ENCODE results near the gene CLCN6. TPM values are rescaled to one million over a fixed set of nuclear protein-coding genes. Genes with fewer than 3 reads are reported as not detected.

The CLCN6 gene
- total RNA-seq, 4 donors from 2014 or later: 24.3 to 30.3 (median 25.6) TPM

DNA sequence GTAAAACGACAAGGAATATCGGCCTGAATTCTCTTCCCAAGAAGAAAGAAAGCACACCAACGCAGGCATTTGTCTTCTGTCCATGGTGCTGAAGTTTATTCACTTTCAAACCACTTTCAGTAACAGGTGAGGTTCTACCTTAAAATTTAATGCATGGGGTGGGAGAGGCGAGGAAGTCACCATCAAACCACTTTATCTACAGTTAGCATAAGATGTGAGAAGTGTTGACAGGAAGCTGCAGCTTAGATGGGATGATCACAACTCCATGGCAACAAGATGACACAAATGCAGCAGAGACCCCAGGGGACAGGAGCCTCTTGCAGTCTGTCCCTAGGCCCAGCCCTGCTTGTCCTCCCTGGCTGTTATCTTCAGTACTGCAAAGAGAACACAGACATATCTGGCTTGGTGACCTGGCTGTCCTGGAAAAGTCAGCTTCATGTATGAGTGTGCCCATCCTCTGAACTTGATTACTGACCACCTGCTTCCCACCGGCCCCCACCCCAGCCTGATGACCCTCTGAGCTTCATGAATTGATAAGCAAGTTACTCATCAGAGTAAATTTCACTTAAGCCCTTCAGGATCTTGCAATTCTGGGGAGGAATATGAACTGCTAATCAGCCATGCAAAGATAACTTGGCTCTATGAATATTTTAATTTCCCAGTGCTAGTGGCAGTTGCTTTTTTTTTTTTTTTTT, 39.8 kb downstream of the CLCN6 start:
- no peaks in the 10 kb centered on the region for H3K9me3 ChIP-seq
- H3K27ac ChIP-seq: no peak overlapping the region
- TF ChIP-seq EP300 (IDR thresholded peaks at IDR 0.05) (no peak), POLR2A (IDR thresholded peaks at IDR 0.05) (no peak)
- TF ChIP-seq, protein P1, sequence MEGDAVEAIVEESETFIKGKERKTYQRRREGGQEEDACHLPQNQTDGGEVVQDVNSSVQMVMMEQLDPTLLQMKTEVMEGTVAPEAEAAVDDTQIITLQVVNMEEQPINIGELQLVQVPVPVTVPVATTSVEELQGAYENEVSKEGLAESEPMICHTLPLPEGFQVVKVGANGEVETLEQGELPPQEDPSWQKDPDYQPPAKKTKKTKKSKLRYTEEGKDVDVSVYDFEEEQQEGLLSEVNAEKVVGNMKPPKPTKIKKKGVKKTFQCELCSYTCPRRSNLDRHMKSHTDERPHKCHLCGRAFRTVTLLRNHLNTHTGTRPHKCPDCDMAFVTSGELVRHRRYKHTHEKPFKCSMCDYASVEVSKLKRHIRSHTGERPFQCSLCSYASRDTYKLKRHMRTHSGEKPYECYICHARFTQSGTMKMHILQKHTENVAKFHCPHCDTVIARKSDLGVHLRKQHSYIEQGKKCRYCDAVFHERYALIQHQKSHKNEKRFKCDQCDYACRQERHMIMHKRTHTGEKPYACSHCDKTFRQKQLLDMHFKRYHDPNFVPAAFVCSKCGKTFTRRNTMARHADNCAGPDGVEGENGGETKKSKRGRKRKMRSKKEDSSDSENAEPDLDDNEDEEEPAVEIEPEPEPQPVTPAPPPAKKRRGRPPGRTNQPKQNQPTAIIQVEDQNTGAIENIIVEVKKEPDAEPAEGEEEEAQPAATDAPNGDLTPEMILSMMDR (IDR thresholded peaks at IDR 0.05): no peak
- no peaks in the 10 kb centered on the region for H3K4me1 ChIP-seq
- H3K36me3 ChIP-seq: peaks cover 0 to 76% (median 7%) of the 10 kb centered on the region in 3 donors
- 41 to 46% methylated on average over 5 of the region's 5 CpGs for WGBS, 2 donors
- no peaks in the 10 kb centered on the region for H3K27me3 ChIP-seq
- DNase-seq (ENCODE audit: low spot score in 2 of 2): no peak
- no peak overlapping the region for H3K4me3 ChIP-seq

DNA sequence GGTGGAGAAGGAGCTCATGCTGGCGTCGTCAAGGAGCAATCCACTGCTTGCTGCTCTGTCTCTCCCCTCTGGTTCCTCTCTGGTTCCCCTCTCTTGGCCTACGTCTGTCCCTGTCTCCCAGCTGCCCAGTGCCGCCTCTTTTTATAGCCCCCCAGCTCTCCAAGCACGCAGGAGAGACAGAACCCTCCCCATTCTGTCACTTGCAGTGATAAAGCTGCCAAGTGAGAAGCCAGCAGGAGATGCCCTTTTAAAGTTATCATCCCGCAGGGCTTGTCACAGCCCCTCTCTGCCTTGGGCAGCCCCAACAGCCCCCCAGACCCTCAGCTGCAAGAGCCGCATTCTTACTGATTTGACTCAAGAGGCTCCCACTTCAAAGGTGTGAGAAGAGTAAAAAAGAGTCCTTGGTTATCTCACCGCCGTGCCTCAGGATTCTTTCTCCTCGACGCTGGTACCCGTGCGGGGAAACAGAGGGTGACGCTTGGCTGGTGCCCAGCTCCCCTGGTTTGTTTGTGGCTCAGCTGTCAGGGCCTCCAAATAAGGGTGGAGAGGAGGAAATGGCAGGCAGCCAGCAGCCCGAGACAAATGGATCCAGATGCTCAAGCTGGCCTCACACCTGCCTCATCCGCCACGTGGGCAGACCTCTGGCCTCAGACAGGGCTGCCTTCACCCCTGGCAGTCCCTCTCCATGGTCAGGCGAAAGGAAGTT, 41.8 kb downstream of the CLCN6 start, which contains the start of gene NPPA:
NPPA (minus strand) TSS at position 117 of the 706 bp plus-strand sequence; CDS start at position 18, 99 bp downstream.
- WGBS, 2 donors: 49 to 52% methylated on average over 18 of the region's 18 CpGs
- no peaks in the 10 kb centered on the region for H3K9me3 ChIP-seq
- no peak within 1 kb of the TSS for H3K4me3 ChIP-seq
- no peak within 1 kb of the TSS for H3K27ac ChIP-seq
- no peak for DNase-seq (ENCODE audit: low spot score in 2 of 2)
- H3K36me3 ChIP-seq: peaks cover 0 to 56% (median 0%) of the 10 kb centered on the region in 3 donors
- no peaks in the 10 kb centered on the region for H3K4me1 ChIP-seq
- H3K27me3 ChIP-seq: peaks cover 0 to 4% of the 10 kb centered on the region in 2 donors
- TF ChIP-seq, protein P1 (IDR thresholded peaks at IDR 0.05): no peak
- TF ChIP-seq POLR2A (IDR thresholded peaks at IDR 0.05) (no peak), EP300 (IDR thresholded peaks at IDR 0.05) (no peak)

GRCh38 chr1:11848373-11848700, 42.3 kb downstream of the CLCN6 start:
- Histone ChIP-seq H3K36me3 (peaks cover 0 to 51% (median 0%) of the 10 kb centered on the region in 3 donors), H3K27me3 (peaks cover 0 to 9% of the 10 kb centered on the region in 2 donors), H3K4me3 (no peak overlapping the region), H3K9me3 (no peaks in the 10 kb centered on the region), H3K4me1 (no peaks in the 10 kb centered on the region), H3K27ac (no peak overlapping the region)
- no peak for DNase-seq (ENCODE audit: low spot score in 2 of 2)
- 42 to 64% methylated on average over 9 of the region's 9 CpGs for WGBS, 2 donors
- no peak for TF ChIP-seq POLR2A (IDR thresholded peaks at IDR 0.05)
- TF ChIP-seq, protein P1 (IDR thresholded peaks at IDR 0.05): no peak
- TF ChIP-seq EP300 (IDR thresholded peaks at IDR 0.05): no peak

- 43 to 58% methylated on average over 11 of the region's 11 CpGs for WGBS, 2 donors
- no peak for DNase-seq (ENCODE audit: low spot score in 2 of 2)
- H3K4me3 ChIP-seq: no peak overlapping the region
- TF ChIP-seq EP300 (IDR thresholded peaks at IDR 0.05) (no peak), POLR2A (IDR thresholded peaks at IDR 0.05) (no peak)
- TF ChIP-seq, protein P1 (IDR thresholded peaks at IDR 0.05): no peak
- H3K27ac ChIP-seq: no peak overlapping the region
- peaks cover 0 to 22% of the 10 kb centered on the region in 2 donors for H3K27me3 ChIP-seq
- H3K36me3 ChIP-seq: peaks cover 0 to 32% (median 0%) of the 10 kb centered on the region in 3 donors
- H3K4me1 ChIP-seq: no peaks in the 10 kb centered on the region
- H3K9me3 ChIP-seq: no peaks in the 10 kb centered on the region
Measured at GRCh38 chr1:11850156-11850555, 44.2 kb downstream of the CLCN6 start.

DNA sequence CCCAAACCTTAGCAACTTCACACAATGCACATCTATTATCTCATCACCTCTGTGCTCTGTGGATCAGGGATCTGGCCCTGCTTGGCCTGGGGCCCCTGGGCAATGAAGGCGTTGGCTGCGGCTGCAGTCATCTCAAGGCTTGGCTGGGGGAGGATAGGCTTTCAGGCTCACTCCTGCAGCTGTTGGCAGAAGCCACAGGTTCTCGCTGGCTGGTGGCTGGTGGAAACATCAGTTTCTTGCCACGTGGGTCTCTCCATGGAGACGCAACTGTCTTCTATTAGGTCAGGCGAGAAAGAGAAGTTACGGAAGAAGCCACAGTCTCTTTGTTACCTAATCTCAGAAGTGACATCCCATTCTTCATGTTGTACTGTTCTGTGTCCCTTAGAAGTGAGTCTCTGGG, 45.2 kb downstream of the CLCN6 start:
- WGBS, 2 donors: 63 to 74% methylated on average over 6 to 7 of the region's 7 CpGs
- H3K4me1 ChIP-seq: no peaks in the 10 kb centered on the region
- DNase-seq (ENCODE audit: low spot score in 2 of 2): no peak
- peaks cover 0 to 22% (median 0%) of the 10 kb centered on the region in 3 donors for H3K36me3 ChIP-seq
- peaks cover 0 to 22% of the 10 kb centered on the region in 2 donors for H3K27me3 ChIP-seq
- H3K4me3 ChIP-seq: no peak overlapping the region
- TF ChIP-seq POLR2A (IDR thresholded peaks at IDR 0.05) (no peak), EP300 (IDR thresholded peaks at IDR 0.05) (no peak)
- TF ChIP-seq, protein P1 (IDR thresholded peaks at IDR 0.05): no peak
- H3K9me3 ChIP-seq: no peaks in the 10 kb centered on the region
- no peak overlapping the region for H3K27ac ChIP-seq
